Measurements from ENCODE around the gene TTLL8.
"Not testable (repeated sequence)": the region's sequence is repeated elsewhere in the genome, so short reads cannot be mapped to it uniquely, and the experiment has no call there.

The TTLL8 gene

DNA sequence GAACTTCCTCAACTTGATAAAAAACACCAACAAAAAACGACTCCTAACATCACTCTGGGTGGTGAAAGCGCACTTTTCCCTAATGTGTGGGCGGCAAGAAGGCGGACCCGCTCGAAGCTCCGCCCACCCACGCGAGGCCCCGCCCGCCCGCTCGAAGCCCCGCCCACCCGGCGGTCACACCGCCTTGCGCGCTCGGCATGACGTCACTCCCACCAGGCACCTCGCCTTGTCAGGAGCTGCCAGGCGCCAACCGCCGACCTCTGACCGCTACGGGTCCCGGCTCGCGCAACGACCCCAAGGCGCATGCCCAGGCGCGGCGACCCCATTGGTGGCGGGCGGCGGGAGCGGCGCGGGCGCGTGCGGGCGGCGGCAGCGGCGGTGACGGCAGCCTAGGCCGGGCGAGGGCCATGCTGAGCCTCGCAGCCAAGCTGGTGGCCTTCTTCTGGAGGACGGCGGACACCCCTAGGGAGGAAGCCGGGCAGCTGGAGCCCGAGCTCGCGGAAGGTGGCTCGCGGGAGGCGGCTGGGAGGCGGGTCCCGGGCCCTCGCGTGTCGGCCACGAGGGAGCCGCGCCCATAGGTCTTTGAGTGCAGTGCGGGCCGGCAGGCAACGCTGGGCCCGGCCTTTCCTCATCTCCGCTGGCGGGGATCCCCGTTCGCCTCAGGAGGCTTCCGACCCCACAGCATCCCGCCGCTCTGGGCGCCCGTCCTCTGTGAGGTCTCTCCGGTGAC is 31.7 kb upstream of the TTLL8 start, which contains the start of gene MOV10L1:
Gene MOV10L1 (plus strand): TSS at position 325 of the 730 bp plus-strand sequence. CDS start 83 bp downstream, at position 408.
- Histone ChIP-seq H3K4me1 (ENCODE audit: control insufficient read depth, insufficient read depth, low read length) (peaks cover 5% of the 10 kb centered on the region), H3K27ac (ENCODE audit: low read depth, low read length) (no peak within 1 kb of the TSS), H3K4me3 (ENCODE audit: low read depth, low read length) (no peak within 1 kb of the TSS), H3K27me3 (ENCODE audit: control insufficient read depth, insufficient read depth, low read length) (no peaks in the 10 kb centered on the region), H3K9me3 (ENCODE audit: control insufficient read depth, insufficient read depth, low read length) (no peaks in the 10 kb centered on the region), H3K36me3 (ENCODE audit: control insufficient read depth, insufficient read depth, low read length) (no peaks in the 10 kb centered on the region), H3K9ac (ENCODE audit: low read depth, low read length) (no peak within 1 kb of the TSS)

GRCh38 chr22:50089231-50089630 is 31.1 kb upstream of the TTLL8 start:
- no peaks in the 10 kb centered on the region for H3K36me3 ChIP-seq (ENCODE audit: control insufficient read depth, insufficient read depth, low read length)
- no peaks in the 10 kb centered on the region for H3K27me3 ChIP-seq (ENCODE audit: control insufficient read depth, insufficient read depth, low read length)
- H3K9ac ChIP-seq (ENCODE audit: low read depth, low read length): no peak overlapping the region
- H3K27ac ChIP-seq (ENCODE audit: low read depth, low read length): no peak overlapping the region
- H3K4me1 ChIP-seq (ENCODE audit: control insufficient read depth, insufficient read depth, low read length): peaks cover 5% of the 10 kb centered on the region
- no peak overlapping the region for H3K4me3 ChIP-seq (ENCODE audit: low read depth, low read length)
- H3K9me3 ChIP-seq (ENCODE audit: control insufficient read depth, insufficient read depth, low read length): no peaks in the 10 kb centered on the region

DNA sequence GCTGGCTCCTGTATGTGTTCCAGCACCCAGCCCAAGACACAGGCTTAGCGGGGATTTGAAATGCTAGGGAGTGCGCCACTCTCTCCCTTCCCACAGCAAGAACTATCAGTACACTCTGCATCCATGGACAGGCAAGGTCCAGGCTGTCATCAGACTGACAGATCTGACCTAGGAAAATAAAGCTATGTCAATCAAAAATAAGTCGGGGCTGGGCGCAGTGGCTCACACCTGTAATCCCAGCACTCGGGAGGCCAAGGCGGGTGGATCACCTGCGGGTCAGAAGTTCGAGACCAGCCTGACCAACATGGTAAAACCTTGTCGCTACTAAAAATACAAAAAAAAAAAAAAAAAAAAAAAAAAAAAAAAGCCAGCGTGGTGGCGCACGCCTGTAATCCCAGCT is 30.0 kb upstream of the TTLL8 start:
- Histone ChIP-seq H3K4me1 (ENCODE audit: control insufficient read depth, insufficient read depth, low read length) (peaks cover 5% of the 10 kb centered on the region), H3K9me3 (ENCODE audit: control insufficient read depth, insufficient read depth, low read length) (no peaks in the 10 kb centered on the region), H3K27ac (ENCODE audit: low read depth, low read length) (no peak overlapping the region), H3K9ac (ENCODE audit: low read depth, low read length) (no peak overlapping the region), H3K36me3 (ENCODE audit: control insufficient read depth, insufficient read depth, low read length) (no peaks in the 10 kb centered on the region), H3K4me3 (ENCODE audit: low read depth, low read length) (no peak overlapping the region), H3K27me3 (ENCODE audit: control insufficient read depth, insufficient read depth, low read length) (no peaks in the 10 kb centered on the region)

GRCh38 chr22:50087646-50088045 is 29.5 kb upstream of the TTLL8 start:
- no peaks in the 10 kb centered on the region for H3K9me3 ChIP-seq (ENCODE audit: control insufficient read depth, insufficient read depth, low read length)
- no peaks in the 10 kb centered on the region for H3K27me3 ChIP-seq (ENCODE audit: control insufficient read depth, insufficient read depth, low read length)
- no peak overlapping the region for H3K4me3 ChIP-seq (ENCODE audit: low read depth, low read length)
- H3K27ac ChIP-seq (ENCODE audit: low read depth, low read length): no peak overlapping the region
- H3K9ac ChIP-seq (ENCODE audit: low read depth, low read length): no peak overlapping the region
- H3K36me3 ChIP-seq (ENCODE audit: control insufficient read depth, insufficient read depth, low read length): no peaks in the 10 kb centered on the region
- peaks cover 5% of the 10 kb centered on the region for H3K4me1 ChIP-seq (ENCODE audit: control insufficient read depth, insufficient read depth, low read length)

DNA sequence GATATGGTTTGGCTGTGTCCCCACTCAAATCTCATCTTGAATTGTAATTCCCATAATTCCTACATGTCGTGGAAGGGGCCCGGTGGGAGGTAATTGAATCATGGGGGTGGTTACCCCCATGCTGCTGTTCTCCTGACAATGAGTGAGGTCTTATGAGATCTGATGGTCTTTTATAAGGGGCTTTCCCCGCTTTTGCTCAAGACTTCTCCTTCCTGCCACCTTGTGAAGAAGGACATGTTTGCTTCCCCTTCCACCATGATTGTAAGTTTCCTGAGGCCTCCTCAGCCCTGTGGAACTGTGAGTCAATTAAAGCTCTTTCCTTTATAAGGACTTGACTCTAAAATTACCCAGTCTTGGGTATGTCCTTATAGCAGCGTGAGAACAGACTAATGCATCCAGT is 28.9 kb upstream of the TTLL8 start:
- H3K4me3 ChIP-seq (ENCODE audit: low read depth, low read length); H3K9me3 ChIP-seq (ENCODE audit: control insufficient read depth, insufficient read depth, low read length); H3K9ac ChIP-seq (ENCODE audit: low read depth, low read length); H3K27me3 ChIP-seq (ENCODE audit: control insufficient read depth, insufficient read depth, low read length); H3K4me1 ChIP-seq (ENCODE audit: control insufficient read depth, insufficient read depth, low read length); H3K36me3 ChIP-seq (ENCODE audit: control insufficient read depth, insufficient read depth, low read length); H3K27ac ChIP-seq (ENCODE audit: low read depth, low read length): not testable (repeated sequence)

DNA sequence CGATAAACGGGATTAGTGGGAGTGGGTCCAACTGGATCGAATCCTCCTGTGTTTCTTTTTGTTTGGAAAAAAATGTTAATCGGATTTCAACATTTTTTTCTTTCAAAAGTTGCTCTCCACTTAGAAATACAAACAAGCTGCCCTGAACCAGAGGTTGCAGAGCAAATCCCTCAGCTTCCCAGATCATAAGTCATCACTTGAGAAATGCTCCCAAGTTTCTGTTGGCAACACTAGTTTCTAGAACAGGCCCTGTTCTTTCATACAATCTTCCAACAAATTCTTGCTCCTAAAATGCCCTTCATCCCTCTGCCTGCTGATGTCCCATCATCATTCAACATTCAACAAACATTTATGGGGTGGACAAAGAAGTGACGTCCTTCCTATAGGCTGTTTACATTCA is 28.4 kb upstream of the TTLL8 start:
- Histone ChIP-seq H3K27me3 (ENCODE audit: control insufficient read depth, insufficient read depth, low read length) (no peaks in the 10 kb centered on the region), H3K4me1 (ENCODE audit: control insufficient read depth, insufficient read depth, low read length) (peaks cover 5% of the 10 kb centered on the region), H3K4me3 (ENCODE audit: low read depth, low read length) (no peak overlapping the region), H3K36me3 (ENCODE audit: control insufficient read depth, insufficient read depth, low read length) (no peaks in the 10 kb centered on the region), H3K9me3 (ENCODE audit: control insufficient read depth, insufficient read depth, low read length) (no peaks in the 10 kb centered on the region), H3K9ac (ENCODE audit: low read depth, low read length) (no peak overlapping the region), H3K27ac (ENCODE audit: low read depth, low read length) (no peak overlapping the region)

- Histone ChIP-seq H3K36me3 (ENCODE audit: control insufficient read depth, insufficient read depth, low read length) (no peaks in the 10 kb centered on the region), H3K4me3 (ENCODE audit: low read depth, low read length) (no peak within 1 kb of the TSS), H3K9ac (ENCODE audit: low read depth, low read length) (no peak within 1 kb of the TSS), H3K9me3 (ENCODE audit: control insufficient read depth, insufficient read depth, low read length) (no peaks in the 10 kb centered on the region), H3K27me3 (ENCODE audit: control insufficient read depth, insufficient read depth, low read length) (no peaks in the 10 kb centered on the region), H3K27ac (ENCODE audit: low read depth, low read length) (no peak within 1 kb of the TSS), H3K4me1 (ENCODE audit: control insufficient read depth, insufficient read depth, low read length) (peaks cover 5% of the 10 kb centered on the region)
Observed at GRCh38 chr22:50085211-50085972, 27.3 kb upstream of the TTLL8 start, which contains the start of gene MLC1. Gene MLC1, minus strand, starts transcription at chr22:50085426. Its CDS starts 524 bp downstream, at chr22:50084902.

- no peak overlapping the region for H3K9ac ChIP-seq (ENCODE audit: low read depth, low read length)
- H3K27ac ChIP-seq (ENCODE audit: low read depth, low read length): no peak overlapping the region
- peaks cover 5% of the 10 kb centered on the region for H3K4me1 ChIP-seq (ENCODE audit: control insufficient read depth, insufficient read depth, low read length)
- H3K4me3 ChIP-seq (ENCODE audit: low read depth, low read length): no peak overlapping the region
- no peaks in the 10 kb centered on the region for H3K27me3 ChIP-seq (ENCODE audit: control insufficient read depth, insufficient read depth, low read length)
- no peaks in the 10 kb centered on the region for H3K9me3 ChIP-seq (ENCODE audit: control insufficient read depth, insufficient read depth, low read length)
- no peaks in the 10 kb centered on the region for H3K36me3 ChIP-seq (ENCODE audit: control insufficient read depth, insufficient read depth, low read length)
Observed at GRCh38 chr22:50084614-50085021, 26.5 kb upstream of the TTLL8 start.

GRCh38 chr22:50084080-50084477 is 26.0 kb upstream of the TTLL8 start:
- Histone ChIP-seq H3K27ac (ENCODE audit: low read depth, low read length) (no peak overlapping the region), H3K9ac (ENCODE audit: low read depth, low read length) (no peak overlapping the region)

DNA sequence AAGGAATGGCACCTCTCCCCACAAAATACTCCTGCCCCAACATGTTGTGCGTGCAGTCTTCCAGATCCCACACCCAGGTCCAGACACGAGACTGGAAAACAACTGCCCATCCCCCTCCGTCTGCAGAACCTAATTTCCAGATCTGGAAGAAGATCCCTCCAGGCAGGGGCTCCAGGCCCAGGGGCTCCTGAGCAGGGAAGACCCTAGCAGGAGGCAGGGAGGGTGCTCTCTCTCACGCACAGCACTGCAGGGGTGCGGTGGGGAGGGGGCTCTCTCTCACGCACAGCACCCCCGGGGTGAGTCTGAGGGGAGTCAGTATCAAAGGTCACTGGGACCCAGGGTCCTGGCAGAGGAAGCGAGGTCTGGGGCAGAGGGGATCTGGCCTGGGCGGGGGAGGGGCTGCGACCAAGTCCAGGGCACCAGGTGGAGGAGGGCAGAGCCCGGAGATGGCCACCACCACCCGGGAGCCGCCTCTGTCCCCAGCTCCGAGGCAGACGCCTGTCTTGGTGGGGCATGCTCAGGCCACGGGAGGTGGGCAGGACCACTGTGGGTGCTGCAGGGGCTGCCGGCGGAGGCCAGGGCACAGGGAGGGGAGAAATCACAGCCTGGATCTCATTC is 25.5 kb upstream of the TTLL8 start:
- no peak overlapping the region for H3K27ac ChIP-seq (ENCODE audit: low read depth, low read length)
- no peaks in the 10 kb centered on the region for H3K36me3 ChIP-seq (ENCODE audit: control insufficient read depth, insufficient read depth, low read length)
- no peaks in the 10 kb centered on the region for H3K9me3 ChIP-seq (ENCODE audit: control insufficient read depth, insufficient read depth, low read length)
- peaks cover 5% of the 10 kb centered on the region for H3K4me1 ChIP-seq (ENCODE audit: control insufficient read depth, insufficient read depth, low read length)
- no peaks in the 10 kb centered on the region for H3K27me3 ChIP-seq (ENCODE audit: control insufficient read depth, insufficient read depth, low read length)
- H3K9ac ChIP-seq (ENCODE audit: low read depth, low read length): no peak overlapping the region
- no peak overlapping the region for H3K4me3 ChIP-seq (ENCODE audit: low read depth, low read length)

More at GRCh38 chr22:50084080-50084477, 26.0 kb upstream of the TTLL8 start:
- Histone ChIP-seq H3K27me3 (ENCODE audit: control insufficient read depth, insufficient read depth, low read length) (no peaks in the 10 kb centered on the region), H3K4me1 (ENCODE audit: control insufficient read depth, insufficient read depth, low read length) (peaks cover 5% of the 10 kb centered on the region), H3K9me3 (ENCODE audit: control insufficient read depth, insufficient read depth, low read length) (no peaks in the 10 kb centered on the region), H3K4me3 (ENCODE audit: low read depth, low read length) (no peak overlapping the region), H3K36me3 (ENCODE audit: control insufficient read depth, insufficient read depth, low read length) (no peaks in the 10 kb centered on the region)

DNA sequence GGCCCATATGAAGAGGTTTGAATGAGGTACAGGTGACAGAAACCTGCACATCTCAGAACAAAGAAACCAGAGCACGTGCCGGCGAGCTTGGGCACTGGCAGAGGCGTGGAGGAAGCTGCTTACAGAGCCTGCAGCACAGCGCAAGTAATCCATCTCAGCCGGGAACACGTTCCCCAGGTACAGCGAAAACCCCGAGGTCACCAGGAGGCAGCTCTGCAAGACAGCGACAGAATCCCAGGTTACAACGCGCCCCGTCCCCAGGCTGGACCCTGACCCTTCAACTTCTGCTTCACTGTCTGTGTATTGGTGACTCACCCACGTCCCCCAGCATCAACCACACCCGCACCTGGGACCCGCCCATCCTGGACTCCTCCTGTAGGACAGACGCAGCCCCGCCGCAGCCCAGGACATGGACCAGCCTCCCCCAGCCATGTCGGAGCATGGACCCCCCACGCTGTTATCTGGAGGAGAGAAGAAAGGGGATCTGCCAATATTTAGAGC is 24.9 kb upstream of the TTLL8 start:
- H3K9ac ChIP-seq (ENCODE audit: low read depth, low read length): no peak overlapping the region
- no peaks in the 10 kb centered on the region for H3K9me3 ChIP-seq (ENCODE audit: control insufficient read depth, insufficient read depth, low read length)
- H3K27ac ChIP-seq (ENCODE audit: low read depth, low read length): no peak overlapping the region
- H3K4me1 ChIP-seq (ENCODE audit: control insufficient read depth, insufficient read depth, low read length): peaks cover 5% of the 10 kb centered on the region
- no peak overlapping the region for H3K4me3 ChIP-seq (ENCODE audit: low read depth, low read length)
- no peaks in the 10 kb centered on the region for H3K36me3 ChIP-seq (ENCODE audit: control insufficient read depth, insufficient read depth, low read length)
- no peaks in the 10 kb centered on the region for H3K27me3 ChIP-seq (ENCODE audit: control insufficient read depth, insufficient read depth, low read length)
